Colonic mucosa (tissue), 4 donors: ENCODE data around the gene NDUFA11. TPM values are rescaled to one million over a fixed set of nuclear protein-coding genes. Genes with fewer than 3 reads are reported as not detected.

ENCODE experiments used
- DNase-seq: peaks from one replicate; pipeline ENCODE4 v3.0.0-alpha.2; 2020
- H3K27ac ChIP-seq: fragments of 200-600 bp; one replicate; pipeline ENCODE4 v1.8.0; 2021
- H3K27me3 ChIP-seq: fragments of 200-600 bp; one replicate; pipeline ENCODE4 v1.8.0; 2021
- H3K36me3 ChIP-seq: fragments of 200-600 bp; one replicate; pipeline ENCODE4 v1.8.0; 2021
- H3K4me1 ChIP-seq: fragments of 200-600 bp; one replicate; pipeline ENCODE4 v1.8.0; 2021; ENCODE audit warnings: mild to moderate bottlenecking
- H3K4me3 ChIP-seq: fragments of 200-600 bp; one replicate; pipeline ENCODE4 v1.8.0; 2021
- H3K9ac ChIP-seq, 2 donors: one replicate each; pipeline ENCODE4 v1.7.0; 2013; ENCODE audit warnings: control low read depth in 2 of 2, low read depth in 2 of 2, low read length in 2 of 2
- H3K9me3 ChIP-seq: fragments of 200-600 bp; one replicate; pipeline ENCODE4 v1.8.0; 2021
- CTCF ChIP-seq: fragments of 200-600 bp; IDR thresholded peaks from one replicate; pipeline ENCODE4 v1.8.0; 2022; ENCODE audit warnings: antibody characterized with exemption, mild to moderate bottlenecking
- intact Hi-C: fragments of 100-400 bp; cut with DNase I; formaldehyde crosslinking; loops from one replicate; pipeline ENCODE4 v1.14.1; 2022
- total RNA-seq, 2 donors: library from RNA; stranded (reverse); fragmentation: NEBNext Ultra II Directional in 1 of 2; extraction: Animal tissue kit (Norgen Biotek cat#: 25700) in 1 of 2; gene quantifications; one replicate each; pipeline ENCODE4 v1.2.1, GENCODE V29; 2021
- donor health status: healthy.
- donor health status: DM: no; HTN: no; CAD: no.
- donor health status: DM: no; HTN: no; CAD: no.

Gene NDUFA11
- total RNA-seq, 2 donors from 2014 or later, result 188 to 228 TPM

DNA sequence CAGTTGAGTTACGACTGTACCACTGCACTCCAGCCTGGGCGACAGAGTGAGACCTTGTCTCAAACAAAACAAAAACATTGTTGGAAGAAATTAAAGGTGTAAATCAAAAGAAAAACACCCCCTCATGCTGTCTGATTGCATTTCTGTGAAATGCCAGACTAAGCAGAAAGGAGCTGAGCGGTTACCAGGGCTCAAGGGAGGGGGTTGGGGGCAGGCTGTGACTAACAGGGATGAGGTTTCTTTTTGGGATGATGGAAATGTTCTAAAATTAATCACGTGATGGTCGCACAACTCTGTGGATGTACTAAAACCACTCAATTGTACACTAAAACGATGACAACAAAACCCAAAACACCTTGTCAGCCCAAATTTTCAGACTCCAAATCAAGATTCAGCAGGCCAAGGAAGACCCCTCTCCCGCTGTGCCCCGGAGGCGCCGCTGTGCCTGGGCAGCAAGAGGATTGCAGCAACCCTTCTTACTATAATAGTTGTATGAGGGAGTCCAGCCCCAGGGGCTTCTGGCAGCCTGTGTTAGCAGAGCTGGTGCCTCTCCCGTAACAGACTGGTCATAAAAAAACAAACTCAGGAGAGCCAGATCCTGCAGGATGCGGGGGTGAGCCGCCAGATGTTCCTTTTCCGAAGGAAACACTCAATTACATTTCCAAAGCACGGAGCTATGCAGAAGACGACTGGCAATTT is 31.3 kb upstream of the NDUFA11 start:
- no peak overlapping the region for H3K4me3 ChIP-seq
- no peaks in the 10 kb centered on the region for H3K27me3 ChIP-seq
- peak overlapping the region; percentile 41 for H3K27ac ChIP-seq
- H3K36me3 ChIP-seq, result no peaks in the 10 kb centered on the region
- no peak overlapping the region for H3K9ac ChIP-seq
- intact Hi-C loops, result no loop called here
- H3K9me3 ChIP-seq, result no peaks in the 10 kb centered on the region
- H3K4me1 ChIP-seq, result peaks cover 3% of the 10 kb centered on the region
- no peak for DNase-seq
- TF ChIP-seq CTCF, result no peak

DNA sequence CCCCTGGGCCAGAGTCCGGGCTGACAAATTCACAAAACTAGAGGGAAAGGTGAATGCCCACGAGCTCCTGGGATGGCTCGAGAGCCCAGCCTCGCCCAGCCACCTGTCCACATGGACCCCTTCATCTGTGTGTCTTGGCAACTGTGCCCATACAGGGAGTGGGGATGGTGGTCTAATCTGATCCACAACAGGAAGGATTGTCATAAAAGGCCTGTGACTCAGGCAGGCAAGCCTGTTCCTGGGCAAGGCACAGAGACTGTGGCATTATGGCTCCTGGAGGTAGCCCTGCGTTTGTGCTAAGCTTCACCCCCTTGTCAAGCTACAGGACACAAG is 30.4 kb upstream of the NDUFA11 start:
- no peak for DNase-seq

GRCh38 chr19:5933391-5934068 is 29.9 kb upstream of the NDUFA11 start:
- H3K4me1 ChIP-seq, result peaks cover 3% of the 10 kb centered on the region
- intact Hi-C loops, result no loop called here
- H3K9me3 ChIP-seq, result no peaks in the 10 kb centered on the region
- no peaks in the 10 kb centered on the region for H3K27me3 ChIP-seq
- DNase-seq, result no peak
- no peak overlapping the region for H3K9ac ChIP-seq
- TF ChIP-seq CTCF, result no peak
- H3K36me3 ChIP-seq, result no peaks in the 10 kb centered on the region
- no peak overlapping the region for H3K27ac ChIP-seq
- no peak overlapping the region for H3K4me3 ChIP-seq

More for the DNA sequence above, 30.4 kb upstream of the NDUFA11 start:
- no peak overlapping the region for H3K4me3 ChIP-seq
- no peak overlapping the region for H3K9ac ChIP-seq
- TF ChIP-seq CTCF, result no peak
- no peaks in the 10 kb centered on the region for H3K36me3 ChIP-seq
- H3K9me3 ChIP-seq, result no peaks in the 10 kb centered on the region
- H3K4me1 ChIP-seq, result peaks cover 3% of the 10 kb centered on the region
- intact Hi-C loops, result no loop called here
- no peak overlapping the region for H3K27ac ChIP-seq
- no peaks in the 10 kb centered on the region for H3K27me3 ChIP-seq

- intact Hi-C loops, result no loop called here
- no peak for TF ChIP-seq CTCF
- H3K27ac ChIP-seq, result no peak overlapping the region
- H3K9me3 ChIP-seq, result no peaks in the 10 kb centered on the region
- H3K9ac ChIP-seq, result no peak overlapping the region
- no peak overlapping the region for H3K4me3 ChIP-seq
- H3K4me1 ChIP-seq, result no peaks in the 10 kb centered on the region
- H3K36me3 ChIP-seq, result no peaks in the 10 kb centered on the region
- DNase-seq, result no peak
- H3K27me3 ChIP-seq, result no peaks in the 10 kb centered on the region
Measured at GRCh38 chr19:5932609-5933262, 29.1 kb upstream of the NDUFA11 start.

DNA sequence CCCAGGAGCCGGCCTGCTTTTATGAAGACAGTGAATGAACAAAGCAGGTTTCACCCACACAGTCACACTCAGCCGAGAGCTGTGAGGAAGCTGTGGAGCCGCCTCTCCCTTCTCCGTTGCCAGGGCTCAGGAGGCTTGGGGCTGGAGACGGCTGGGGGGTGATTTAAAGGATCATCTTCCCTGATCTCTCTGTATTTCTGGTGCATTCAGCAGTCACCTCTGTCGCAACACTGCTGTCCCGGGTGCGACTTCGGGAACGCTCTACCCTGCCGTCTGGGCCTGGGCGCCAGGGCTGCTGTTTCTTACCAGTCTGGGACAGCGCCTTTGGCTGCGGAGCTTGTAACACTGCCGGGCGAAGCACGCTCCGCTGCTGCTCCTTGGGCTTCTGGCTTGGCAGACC is 28.6 kb upstream of the NDUFA11 start:
- no peak for TF ChIP-seq CTCF
- no peak for DNase-seq
- intact Hi-C loops, result no loop called here
- Histone ChIP-seq H3K36me3 (no peaks in the 10 kb centered on the region), H3K9ac (no peak overlapping the region), H3K9me3 (no peaks in the 10 kb centered on the region), H3K4me3 (no peak overlapping the region), H3K27me3 (no peaks in the 10 kb centered on the region), H3K4me1 (no peaks in the 10 kb centered on the region), H3K27ac (no peak overlapping the region)
